DND-41 (cell line): ENCODE data around the gene MAST3.

ENCODE experiments used
- EZH2 ChIP-seq: IDR thresholded peaks from 3 replicates; pipeline ENCODE4 v1.6.1; 2012; ENCODE audit warnings: borderline replicate concordance, low read depth, mild to moderate bottlenecking, moderate library complexity, low read length, inconsistent platforms; ENCODE audit not compliant: severe bottlenecking
- TF ChIP-seq, protein P1 (sequence below): IDR thresholded peaks from 2 replicates; pipeline ENCODE4 v1.5.1; 2012; ENCODE audit warnings: borderline replicate concordance, low read length, moderate library complexity, mild to moderate bottlenecking; ENCODE audit not compliant: poor library complexity, severe bottlenecking; ENCODE audit errors: extremely low read depth

DNA sequence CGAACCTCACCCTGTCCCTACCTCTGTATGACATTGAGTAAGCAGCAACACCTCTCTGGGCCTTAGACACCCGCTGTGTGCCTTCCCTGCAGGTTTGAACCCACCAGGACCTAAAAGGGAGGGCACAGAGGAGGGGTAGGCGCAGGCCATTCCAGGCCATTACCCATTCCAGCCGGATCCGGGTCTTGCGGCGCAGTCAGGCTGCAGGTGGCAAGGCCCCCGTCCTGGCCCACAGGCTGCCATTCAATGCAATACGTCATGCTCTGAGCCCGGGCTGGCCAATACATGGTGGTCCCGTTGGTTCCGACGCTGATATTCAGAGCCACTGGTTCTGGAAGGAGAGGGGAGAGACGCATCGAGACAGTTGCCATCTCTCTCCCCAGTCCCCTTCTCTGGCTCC lies 28.2 kb upstream of the MAST3 start:
- TF ChIP-seq, protein P1, sequence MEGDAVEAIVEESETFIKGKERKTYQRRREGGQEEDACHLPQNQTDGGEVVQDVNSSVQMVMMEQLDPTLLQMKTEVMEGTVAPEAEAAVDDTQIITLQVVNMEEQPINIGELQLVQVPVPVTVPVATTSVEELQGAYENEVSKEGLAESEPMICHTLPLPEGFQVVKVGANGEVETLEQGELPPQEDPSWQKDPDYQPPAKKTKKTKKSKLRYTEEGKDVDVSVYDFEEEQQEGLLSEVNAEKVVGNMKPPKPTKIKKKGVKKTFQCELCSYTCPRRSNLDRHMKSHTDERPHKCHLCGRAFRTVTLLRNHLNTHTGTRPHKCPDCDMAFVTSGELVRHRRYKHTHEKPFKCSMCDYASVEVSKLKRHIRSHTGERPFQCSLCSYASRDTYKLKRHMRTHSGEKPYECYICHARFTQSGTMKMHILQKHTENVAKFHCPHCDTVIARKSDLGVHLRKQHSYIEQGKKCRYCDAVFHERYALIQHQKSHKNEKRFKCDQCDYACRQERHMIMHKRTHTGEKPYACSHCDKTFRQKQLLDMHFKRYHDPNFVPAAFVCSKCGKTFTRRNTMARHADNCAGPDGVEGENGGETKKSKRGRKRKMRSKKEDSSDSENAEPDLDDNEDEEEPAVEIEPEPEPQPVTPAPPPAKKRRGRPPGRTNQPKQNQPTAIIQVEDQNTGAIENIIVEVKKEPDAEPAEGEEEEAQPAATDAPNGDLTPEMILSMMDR = no peak
- no peak for TF ChIP-seq EZH2
